NCI-H510A treated with DMSO at 0.1 percent for 48 hours (cell line): ENCODE data around the gene C5AR2.
"Not testable (repeated sequence)": the region's sequence is repeated elsewhere in the genome, so short reads cannot be mapped to it uniquely, and the experiment has no call there.

Experiments
- DNase-seq: peaks from one replicate; lab custom pipeline; 2025; lab: John Stamatoyannopoulos, UW

Gene C5AR2

GRCh38 chr19:47387623-47388022 is 55.6 kb downstream of the C5AR2 start:
- not testable (repeated sequence) for DNase-seq

- DNase-seq = not testable (repeated sequence)
Observed at GRCh38 chr19:47388721-47389120, 56.7 kb downstream of the C5AR2 start.

- DNase-seq = no peak
Observed at GRCh38 chr19:47389150-47389556, 57.2 kb downstream of the C5AR2 start.

GRCh38 chr19:47390533-47391488 is 58.8 kb downstream of the C5AR2 start:
- no peak for DNase-seq

- peak; percentile 63 for DNase-seq
Observed at GRCh38 chr19:47391510-47392223, 59.7 kb downstream of the C5AR2 start.
